ENCODE results near the gene TMEM176A. TPM values are rescaled to one million over a fixed set of nuclear protein-coding genes. Genes with fewer than 3 reads are reported as not detected.

TMEM176A gene
- total and polyA plus RNA-seq, 3 donors from 2014 or later, result 1.6 to 34.7 (median 4.2) TPM

- no peak for TF ChIP-seq POLR2A (IDR thresholded peaks at IDR 0.05)
- TF ChIP-seq, protein P1, sequence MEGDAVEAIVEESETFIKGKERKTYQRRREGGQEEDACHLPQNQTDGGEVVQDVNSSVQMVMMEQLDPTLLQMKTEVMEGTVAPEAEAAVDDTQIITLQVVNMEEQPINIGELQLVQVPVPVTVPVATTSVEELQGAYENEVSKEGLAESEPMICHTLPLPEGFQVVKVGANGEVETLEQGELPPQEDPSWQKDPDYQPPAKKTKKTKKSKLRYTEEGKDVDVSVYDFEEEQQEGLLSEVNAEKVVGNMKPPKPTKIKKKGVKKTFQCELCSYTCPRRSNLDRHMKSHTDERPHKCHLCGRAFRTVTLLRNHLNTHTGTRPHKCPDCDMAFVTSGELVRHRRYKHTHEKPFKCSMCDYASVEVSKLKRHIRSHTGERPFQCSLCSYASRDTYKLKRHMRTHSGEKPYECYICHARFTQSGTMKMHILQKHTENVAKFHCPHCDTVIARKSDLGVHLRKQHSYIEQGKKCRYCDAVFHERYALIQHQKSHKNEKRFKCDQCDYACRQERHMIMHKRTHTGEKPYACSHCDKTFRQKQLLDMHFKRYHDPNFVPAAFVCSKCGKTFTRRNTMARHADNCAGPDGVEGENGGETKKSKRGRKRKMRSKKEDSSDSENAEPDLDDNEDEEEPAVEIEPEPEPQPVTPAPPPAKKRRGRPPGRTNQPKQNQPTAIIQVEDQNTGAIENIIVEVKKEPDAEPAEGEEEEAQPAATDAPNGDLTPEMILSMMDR (IDR thresholded peaks at IDR 0.05), result no peak
- 49 to 56% methylated on average over 10 of the region's 10 CpGs for WGBS, 2 donors
- no peak for DNase-seq
- intact Hi-C loops (cut with DNase I; ENCODE audit: low total_unique reads), result no loop called here
- H3K36me3 ChIP-seq (ENCODE audit: low read depth, missing control alignments), result no peaks in the 10 kb centered on the region
- H3K27me3 ChIP-seq, result no peaks in the 10 kb centered on the region
- H3K9me3 ChIP-seq, result no peaks in the 10 kb centered on the region
- no peaks in the 10 kb centered on the region for H3K4me1 ChIP-seq
- H3K4me3 ChIP-seq, result peak overlapping the region in 1 of 2 donors; percentile 1
- no peak overlapping the region for H3K27ac ChIP-seq
These were observed 23.0 kb downstream of the TMEM176A start for GRCh38 chr7:150823484-150824126.

GRCh38 chr7:150824379-150825177, 24.0 kb downstream of the TMEM176A start:
- Histone ChIP-seq H3K4me3 (peak overlapping the region; percentile 38 to 43), H3K27ac (no peak overlapping the region), H3K4me1 (no peaks in the 10 kb centered on the region), H3K36me3 (ENCODE audit: low read depth, missing control alignments) (no peaks in the 10 kb centered on the region), H3K9me3 (no peaks in the 10 kb centered on the region), H3K27me3 (no peaks in the 10 kb centered on the region)
- DNase-seq, result peak; percentile 83
- 78 to 80% methylated on average over 1 to 20 of the region's 20 CpGs for WGBS, 2 donors
- intact Hi-C loops (cut with DNase I; ENCODE audit: low total_unique reads), result no loop called here
- TF ChIP-seq POLR2A (IDR thresholded peaks at IDR 0.05), result no peak
- TF ChIP-seq, protein P1 (IDR thresholded peaks at IDR 0.05), result no peak

GRCh38 chr7:150826061-150826849, 25.7 kb downstream of the TMEM176A start:
- WGBS, 2 donors, result 62 to 81% methylated on average over 5 to 6 of the region's 6 CpGs
- TF ChIP-seq, protein P1 (IDR thresholded peaks at IDR 0.05), result no peak
- TF ChIP-seq POLR2A (IDR thresholded peaks at IDR 0.05), result no peak
- no peak overlapping the region for H3K27ac ChIP-seq
- H3K4me1 ChIP-seq, result no peaks in the 10 kb centered on the region
- no peak overlapping the region for H3K4me3 ChIP-seq
- intact Hi-C loops (cut with DNase I; ENCODE audit: low total_unique reads), result no loop called here
- no peaks in the 10 kb centered on the region for H3K27me3 ChIP-seq
- DNase-seq, result no peak
- H3K9me3 ChIP-seq, result no peaks in the 10 kb centered on the region
- H3K36me3 ChIP-seq (ENCODE audit: low read depth, missing control alignments), result no peaks in the 10 kb centered on the region

DNA sequence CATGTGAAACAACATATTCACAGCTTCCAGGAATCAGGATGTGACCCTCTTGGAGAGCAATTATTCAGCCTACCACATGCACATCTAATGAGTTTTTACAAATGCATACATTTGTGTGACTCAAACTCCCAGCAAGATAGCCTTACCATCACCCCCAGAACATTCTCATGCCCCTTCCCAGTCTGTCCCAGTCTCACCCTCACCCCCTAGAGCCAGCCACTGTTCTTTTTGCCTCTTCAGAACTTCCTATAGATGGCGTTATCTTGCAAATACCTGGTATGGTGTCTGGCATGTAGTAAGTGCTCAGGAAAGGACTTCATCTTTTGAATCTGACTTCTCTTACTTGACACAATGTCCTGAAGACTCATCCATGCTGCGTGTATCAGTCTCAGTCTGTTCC, 27.8 kb downstream of the TMEM176A start:
- 87 to 98% methylated on average over 2 of the region's 2 CpGs for WGBS, 2 donors
- no peaks in the 10 kb centered on the region for H3K9me3 ChIP-seq
- H3K4me1 ChIP-seq, result no peaks in the 10 kb centered on the region
- H3K27ac ChIP-seq, result no peak overlapping the region
- TF ChIP-seq POLR2A (IDR thresholded peaks at IDR 0.05), result no peak
- TF ChIP-seq, protein P1 (IDR thresholded peaks at IDR 0.05), result no peak
- H3K36me3 ChIP-seq (ENCODE audit: low read depth, missing control alignments), result no peaks in the 10 kb centered on the region
- no peak for DNase-seq
- no peaks in the 10 kb centered on the region for H3K27me3 ChIP-seq
- intact Hi-C loops (cut with DNase I; ENCODE audit: low total_unique reads), result no loop called here
- H3K4me3 ChIP-seq, result no peak overlapping the region
